K562 (cell line): Measurements from ENCODE around the gene ANKRD49.

Source experiments
- BHLHE40 ChIP-seq: IDR thresholded peaks from 2 replicates; pipeline ENCODE4 v1.6.1; 2011; ENCODE audit warnings: low read length, improper control_type of control experiment
- FOXK1 ChIP-seq: sonication (generic); formaldehyde crosslinking; IDR thresholded peaks from 2 replicates; pipeline ENCODE4 v1.8.0; 2022; ENCODE audit warnings: missing genetic modification reagents, mild to moderate bottlenecking, borderline replicate concordance
- RB1 ChIP-seq: fragments of 450-650 bp; IDR thresholded peaks from 2 replicates; pipeline ENCODE4 v1.6.1; 2017; ENCODE audit warnings: low read depth, mild to moderate bottlenecking
- REST ChIP-seq, 2 experiments: fragments of 450-650 bp; formaldehyde crosslinking in 1 of 2; IDR thresholded peaks; 2 replicates each; pipeline versions ENCODE4 v1.4.0 to v1.6.1; 2014 to 2020; ENCODE audit warnings: mild to moderate bottlenecking in 2 of 2, borderline replicate concordance in 1 of 2, low read depth in 1 of 2

DNA sequence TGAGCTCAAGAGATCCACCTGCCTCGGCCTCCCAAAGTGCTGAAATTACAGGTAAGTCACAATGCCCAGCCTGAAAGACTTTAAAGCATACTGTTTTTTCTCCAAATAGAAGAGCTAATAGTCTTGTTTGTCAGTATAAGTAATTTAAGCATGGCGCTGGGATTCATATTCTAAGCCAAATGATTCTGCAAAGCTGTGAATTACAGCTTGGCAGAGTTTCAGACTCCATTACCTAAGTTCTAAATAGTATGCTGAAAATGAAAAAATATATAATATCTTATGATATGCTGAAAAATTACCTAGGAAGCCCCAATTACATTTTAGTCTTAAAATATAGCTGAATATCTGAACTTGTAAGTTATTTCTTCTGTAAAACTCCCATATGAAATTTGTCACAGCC lies 39.5 kb upstream of the ANKRD49 start:
- no peak for TF ChIP-seq REST (IDR thresholded peaks at IDR 0.05; ENCODE audit: borderline replicate concordance)
- no peak for TF ChIP-seq REST (CRISPR knock-in tag; IDR thresholded peaks at IDR 0.05; ENCODE audit: low read depth)
- TF ChIP-seq FOXK1: no peak
- TF ChIP-seq RB1: no peak
- TF ChIP-seq BHLHE40: no peak
